ENCODE data around the gene CFAP91.

The CFAP91 gene

DNA sequence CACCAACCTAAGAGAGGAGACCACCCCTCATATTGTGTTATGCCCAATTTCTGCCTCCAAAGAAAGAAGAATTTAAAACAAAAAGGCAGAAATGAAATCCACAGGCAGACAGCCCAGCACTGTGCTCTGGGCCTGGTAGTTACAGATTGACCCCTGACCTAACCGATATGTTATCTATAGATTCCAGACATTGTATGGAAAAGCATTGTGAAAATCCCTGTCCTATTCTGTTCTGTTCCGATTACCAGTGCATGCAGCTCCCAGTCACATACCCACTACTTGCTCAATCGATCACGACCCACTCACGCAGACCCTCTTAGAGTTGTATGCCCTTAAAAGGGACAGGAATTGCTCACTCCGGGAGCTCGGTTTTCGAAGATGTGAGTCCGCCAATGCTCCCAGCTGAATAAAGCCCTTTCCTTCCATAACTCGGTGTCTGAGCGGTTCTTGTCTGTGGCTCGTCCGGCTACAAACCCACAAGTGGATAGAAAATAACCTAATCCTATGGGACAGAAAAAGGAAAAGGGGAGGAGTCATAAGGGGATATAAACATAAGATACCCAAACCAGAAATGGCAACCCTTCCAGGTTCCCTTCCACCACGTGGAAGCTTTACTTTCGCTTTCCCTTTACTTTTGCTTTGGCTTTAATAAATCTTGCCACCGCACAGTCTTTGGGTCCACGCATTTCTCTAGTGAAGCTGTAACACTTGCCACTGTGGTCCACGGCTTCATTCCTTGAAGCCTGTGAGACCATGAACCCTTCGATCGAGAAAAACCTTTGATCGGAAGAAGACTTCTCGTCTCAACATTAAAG is 1.7 kb upstream of the CFAP91 start:
- DNase-seq (ENCODE audit: low read depth), result no peak
- TF ChIP-seq, protein P1, sequence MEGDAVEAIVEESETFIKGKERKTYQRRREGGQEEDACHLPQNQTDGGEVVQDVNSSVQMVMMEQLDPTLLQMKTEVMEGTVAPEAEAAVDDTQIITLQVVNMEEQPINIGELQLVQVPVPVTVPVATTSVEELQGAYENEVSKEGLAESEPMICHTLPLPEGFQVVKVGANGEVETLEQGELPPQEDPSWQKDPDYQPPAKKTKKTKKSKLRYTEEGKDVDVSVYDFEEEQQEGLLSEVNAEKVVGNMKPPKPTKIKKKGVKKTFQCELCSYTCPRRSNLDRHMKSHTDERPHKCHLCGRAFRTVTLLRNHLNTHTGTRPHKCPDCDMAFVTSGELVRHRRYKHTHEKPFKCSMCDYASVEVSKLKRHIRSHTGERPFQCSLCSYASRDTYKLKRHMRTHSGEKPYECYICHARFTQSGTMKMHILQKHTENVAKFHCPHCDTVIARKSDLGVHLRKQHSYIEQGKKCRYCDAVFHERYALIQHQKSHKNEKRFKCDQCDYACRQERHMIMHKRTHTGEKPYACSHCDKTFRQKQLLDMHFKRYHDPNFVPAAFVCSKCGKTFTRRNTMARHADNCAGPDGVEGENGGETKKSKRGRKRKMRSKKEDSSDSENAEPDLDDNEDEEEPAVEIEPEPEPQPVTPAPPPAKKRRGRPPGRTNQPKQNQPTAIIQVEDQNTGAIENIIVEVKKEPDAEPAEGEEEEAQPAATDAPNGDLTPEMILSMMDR (conservative IDR thresholded peaks at IDR 0.05; ENCODE audit: low read length), result no peak
- no peak overlapping the region for H3K4me3 ChIP-seq (ENCODE audit: low read length)

DNA sequence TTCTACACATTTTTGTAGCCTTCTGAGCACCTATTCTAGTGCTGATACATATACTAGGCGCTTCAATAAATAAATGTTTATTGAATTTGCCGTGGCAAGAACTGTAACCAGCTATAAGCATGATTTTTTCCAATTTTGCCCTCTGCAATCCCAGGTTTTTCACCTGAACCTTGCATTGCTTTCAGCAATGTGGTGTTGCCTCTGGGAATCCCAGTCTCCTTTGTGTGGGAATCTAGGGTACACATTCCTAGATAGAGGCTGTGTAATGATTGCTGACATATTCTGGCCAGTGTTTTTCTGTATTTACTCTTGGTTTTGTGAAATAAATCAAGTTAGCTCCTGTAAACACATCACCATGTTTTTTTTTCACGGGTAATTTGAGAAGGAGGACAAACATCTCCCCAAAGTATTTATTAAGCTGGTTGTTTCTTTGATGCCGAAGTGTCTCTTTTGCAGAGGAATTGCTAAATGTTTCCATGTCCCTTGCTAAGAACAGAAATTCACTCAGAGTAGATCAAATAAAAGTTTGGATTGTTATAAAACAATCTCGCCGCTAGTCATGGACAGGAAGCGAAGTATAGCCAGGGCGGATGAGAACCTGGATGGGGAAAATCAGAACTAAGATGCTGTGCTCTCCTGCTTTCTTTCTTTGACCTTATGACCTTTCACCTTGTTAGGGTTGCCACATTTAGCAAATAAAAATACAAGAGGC is 1.2 kb downstream of the CFAP91 start:
- no peak for DNase-seq (ENCODE audit: low read depth)
- no peak overlapping the region for H3K4me3 ChIP-seq (ENCODE audit: low read length)
- TF ChIP-seq, protein P1 (conservative IDR thresholded peaks at IDR 0.05; ENCODE audit: low read length), result no peak

DNA sequence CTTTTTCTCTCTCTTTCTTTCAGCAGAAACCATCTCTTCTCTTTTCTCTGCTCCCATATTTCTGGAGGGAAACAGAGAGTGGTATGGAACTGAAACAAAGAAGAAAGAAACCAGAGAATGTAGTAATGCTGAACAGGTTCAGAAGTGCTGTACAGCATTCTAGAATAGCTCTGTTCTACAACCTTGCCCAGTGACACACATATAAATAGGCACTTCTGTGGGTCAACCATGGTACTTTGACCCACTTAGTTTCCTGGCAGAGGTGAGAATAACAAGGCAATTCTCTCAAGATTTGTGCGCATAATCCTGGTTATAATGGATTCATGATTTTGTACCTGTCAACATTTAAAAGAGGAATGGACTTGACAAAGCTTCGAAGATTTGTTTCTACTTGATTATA is 12.3 kb downstream of the CFAP91 start:
- H3K4me3 ChIP-seq (ENCODE audit: low read length), result no peak overlapping the region
- DNase-seq (ENCODE audit: low read depth), result no peak
- TF ChIP-seq, protein P1 (conservative IDR thresholded peaks at IDR 0.05; ENCODE audit: low read length), result no peak

DNA sequence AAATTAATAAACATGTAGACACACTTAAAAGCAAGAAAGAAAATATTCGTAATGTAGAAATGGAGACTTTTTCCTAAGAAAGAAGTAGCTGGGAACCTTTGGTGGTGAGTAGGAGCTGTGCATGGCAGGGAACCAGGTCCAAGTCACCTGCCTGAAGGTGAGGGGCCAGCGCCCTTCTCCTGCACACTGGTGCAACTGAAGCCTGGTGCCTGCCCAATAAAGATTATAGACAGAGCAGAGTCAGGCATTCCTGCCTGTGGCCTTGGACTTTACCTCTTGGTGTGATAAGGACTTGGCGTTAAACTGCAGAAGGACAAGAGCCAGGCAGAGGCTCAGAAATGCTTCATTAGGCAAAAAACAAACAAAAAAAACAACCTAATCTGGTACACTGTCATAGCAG is 14.2 kb downstream of the CFAP91 start:
- no peak overlapping the region for H3K4me3 ChIP-seq (ENCODE audit: low read length)
- TF ChIP-seq, protein P1 (conservative IDR thresholded peaks at IDR 0.05; ENCODE audit: low read length), result no peak
- DNase-seq (ENCODE audit: low read depth), result no peak

DNA sequence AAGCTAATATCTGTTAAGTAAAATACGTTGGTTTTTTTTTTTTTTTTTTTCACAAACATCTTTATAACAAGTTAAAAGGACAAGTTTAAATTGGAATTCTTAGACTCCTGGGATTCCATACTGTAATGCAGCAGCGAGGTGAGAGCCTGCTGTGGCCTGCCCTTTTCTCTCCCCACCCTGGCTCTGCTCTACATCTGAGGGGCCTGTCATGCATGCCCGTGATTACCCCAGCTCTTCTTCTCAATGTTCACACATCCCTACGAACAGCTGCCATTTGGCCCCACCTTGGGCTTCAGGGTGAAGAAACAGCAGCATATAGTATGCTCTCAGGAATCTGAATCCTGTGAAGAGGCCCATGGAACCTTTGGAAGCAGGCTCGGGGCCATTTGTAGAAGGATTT is 14.7 kb downstream of the CFAP91 start:
- DNase-seq (ENCODE audit: low read depth), result no peak
- no peak overlapping the region for H3K4me3 ChIP-seq (ENCODE audit: low read length)
- TF ChIP-seq, protein P1 (conservative IDR thresholded peaks at IDR 0.05; ENCODE audit: low read length), result no peak

DNA sequence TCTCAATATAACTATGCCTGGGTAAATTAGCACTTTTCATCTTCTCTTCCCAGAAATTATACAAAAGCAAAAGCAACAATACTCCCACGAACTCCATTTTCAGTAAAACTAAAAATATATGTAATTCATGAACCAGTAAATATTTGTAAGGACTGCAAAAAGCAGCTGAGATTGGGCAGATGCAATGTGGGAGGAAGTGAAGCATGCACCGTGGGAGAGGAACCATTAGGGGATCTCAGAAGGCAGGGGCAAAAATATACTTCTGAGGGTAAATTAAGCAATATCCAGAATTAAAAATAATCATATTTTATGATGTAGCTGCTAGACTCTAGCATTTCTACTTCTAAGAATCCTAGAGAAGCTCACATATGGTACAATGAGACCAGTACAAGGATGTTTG is 20.2 kb downstream of the CFAP91 start:
- DNase-seq (ENCODE audit: low read depth), result no peak
- H3K4me3 ChIP-seq (ENCODE audit: low read length), result no peak overlapping the region
- TF ChIP-seq, protein P1 (conservative IDR thresholded peaks at IDR 0.05; ENCODE audit: low read length), result no peak

DNA sequence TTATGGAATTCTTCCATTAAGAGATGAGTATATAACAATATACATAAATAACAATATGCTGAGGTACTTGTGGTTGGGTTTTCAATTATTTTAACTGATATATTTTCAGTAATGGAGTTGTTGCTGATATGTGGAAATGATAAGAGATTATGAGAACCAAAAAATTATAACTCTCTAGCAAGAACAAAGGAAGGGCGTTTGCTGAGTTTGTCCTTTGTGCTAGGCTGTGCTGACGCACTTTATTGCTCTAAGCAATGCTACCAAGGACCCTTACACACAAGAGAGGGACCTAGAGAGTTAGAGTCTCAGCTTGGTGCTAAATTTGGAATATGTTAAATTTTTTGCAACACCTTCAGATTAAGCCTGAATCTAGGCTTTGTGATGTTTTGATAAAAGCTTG is 24.1 kb downstream of the CFAP91 start:
- no peak overlapping the region for H3K4me3 ChIP-seq (ENCODE audit: low read length)
- TF ChIP-seq, protein P1 (conservative IDR thresholded peaks at IDR 0.05; ENCODE audit: low read length), result no peak
- no peak for DNase-seq (ENCODE audit: low read depth)
